NT2/D1 (cell line): ENCODE results near the gene ALG9.

Experiments used
- YY1 ChIP-seq: IDR thresholded peaks from 2 replicates; pipeline ENCODE4 v1.6.1; 2011; ENCODE audit not compliant: insufficient read length, insufficient read depth
- ZNF274 ChIP-seq: IDR thresholded peaks from 2 replicates; pipeline ENCODE4 v1.6.1; 2011; ENCODE audit warnings: mild to moderate bottlenecking, low read depth, low read length

DNA sequence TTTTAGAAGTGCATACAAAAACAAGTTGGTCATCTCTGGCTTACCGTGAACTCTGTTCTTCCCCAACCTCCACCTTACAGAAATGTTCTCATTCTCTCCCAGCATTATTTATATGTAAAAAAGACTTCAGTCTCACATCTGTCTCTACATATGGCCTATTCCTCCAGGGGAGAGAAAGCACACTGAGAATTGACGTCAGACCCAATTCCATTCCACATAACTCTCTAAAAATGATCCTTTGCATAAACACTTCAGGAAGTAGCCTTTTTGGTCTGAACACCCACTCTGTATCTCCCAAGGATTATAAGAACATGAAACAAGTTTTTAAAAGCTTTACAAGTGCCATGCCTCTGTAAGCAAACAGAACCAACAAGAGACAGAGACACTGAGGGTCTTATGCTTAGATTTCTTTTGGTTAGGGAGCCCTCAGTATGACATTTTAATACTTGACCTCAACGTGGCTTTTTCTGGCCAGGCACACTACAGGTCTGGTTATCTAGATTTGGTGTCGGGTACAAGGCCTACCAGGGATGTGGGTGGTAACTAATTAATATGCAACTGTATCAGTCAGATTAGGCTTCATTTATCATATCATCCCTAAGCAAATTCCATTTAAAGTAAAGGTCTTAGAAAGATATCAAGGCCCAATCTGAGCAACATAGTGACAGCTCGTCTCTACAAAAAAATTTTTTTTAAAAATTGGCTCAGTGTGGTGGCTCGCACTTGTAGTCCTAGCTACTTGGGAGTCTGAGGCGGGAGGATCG is 56.6 kb downstream of the ALG9 start:
- TF ChIP-seq ZNF274 (no peak), YY1 (no peak)
